Panc1 (cell line): ENCODE measurements around the gene PIK3R1. TPM values are rescaled to one million over a fixed set of nuclear protein-coding genes. Genes with fewer than 3 reads are reported as not detected.

ENCODE experiments used
- ATAC-seq: fragments of 200-7000 bp; cut with Tn5 transposase; 2 replicates; pipeline ENCODE4 v1.9.1; 2020; ENCODE audit warnings: mild to moderate bottlenecking, moderate library complexity
- BruUV-seq: library from RNA; stranded (reverse); fragments of 400-500 nt; replicated peaks from 2 replicates; lab custom pipeline; 2021; lab: Mats Ljungman, UMichigan
- CTCF ChIA-PET: fragments of 300-600 bp; sonication (Branson Sonifier 250); formaldehyde crosslinking; loops from one replicate; lab custom pipeline; 2022; ENCODE audit warnings: antibody characterized with exemption; lab: Charles Lee
- POLR2A ChIA-PET: fragments of 300-600 bp; sonication (Branson Sonifier 250); formaldehyde crosslinking; loops from one replicate; lab custom pipeline; 2022; ENCODE audit warnings: antibody characterized with exemption; lab: Charles Lee
- DNase-seq: peaks from one replicate; pipeline ENCODE4 v3.0.0-alpha.2; 2010; ENCODE audit warnings: low read depth, low spot score
- H3K27ac ChIP-seq: 2 replicates; pipeline ENCODE4 v1.5.1; 2011; ENCODE audit warnings: mild to moderate bottlenecking, low read length, inconsistent platforms
- H3K27me3 ChIP-seq: fragments of 200-500 bp; sonication (Bioruptor generic); 2 replicates; pipeline ENCODE4 v1.6.0; 2014; ENCODE audit warnings: low read length, inconsistent platforms; ENCODE audit not compliant: control insufficient read depth, insufficient read depth
- H3K36me3 ChIP-seq: fragments of 200-500 bp; sonication (Bioruptor generic); 2 replicates; pipeline ENCODE4 v1.5.1; 2014; ENCODE audit warnings: inconsistent platforms, mild to moderate bottlenecking, low read length, moderate library complexity; ENCODE audit not compliant: control insufficient read depth, insufficient read depth
- H3K4me1 ChIP-seq: 2 replicates; pipeline ENCODE4 v1.5.1; 2011; ENCODE audit warnings: inconsistent platforms, mild to moderate bottlenecking, low read length, moderate library complexity; ENCODE audit not compliant: control insufficient read depth, insufficient read depth
- H3K4me3 ChIP-seq, 2 experiments: 2 replicates each; pipeline ENCODE4 v1.5.1; 2011 to 2012; ENCODE audit warnings: low read depth in 2 of 2, low read length in 2 of 2, mild to moderate bottlenecking in 2 of 2, inconsistent platforms in 1 of 2, moderate library complexity in 1 of 2
- H3K9me3 ChIP-seq: fragments of 200-500 bp; sonication (Bioruptor generic); 2 replicates; pipeline ENCODE4 v1.5.1; 2014; ENCODE audit warnings: low read depth, mild to moderate bottlenecking, inconsistent platforms, low read length, moderate library complexity; ENCODE audit not compliant: control insufficient read depth, insufficient read depth
- CTCF ChIP-seq: fragments of 450-650 bp; IDR thresholded peaks from 2 replicates; pipeline ENCODE4 v1.5.1; 2017; ENCODE audit warnings: mild to moderate bottlenecking
- POLR2AphosphoS5 ChIP-seq: IDR thresholded peaks from 2 replicates; pipeline ENCODE4 v1.6.1; 2012; ENCODE audit warnings: mild to moderate bottlenecking, low read depth, low read length, moderate library complexity
- REST ChIP-seq, 2 experiments: IDR thresholded peaks; 2 replicates each; pipeline ENCODE4 v1.6.1; 2011 to 2012; ENCODE audit warnings: low read depth in 2 of 2, control low read depth in 1 of 2, low read length in 1 of 2, mild to moderate bottlenecking in 1 of 2, moderate library complexity in 1 of 2; ENCODE audit not compliant: insufficient read depth in 1 of 2
- SIN3A ChIP-seq: IDR thresholded peaks from 2 replicates; pipeline ENCODE4 v1.6.1; 2012; ENCODE audit warnings: low read depth, mild to moderate bottlenecking, low read length, moderate library complexity, borderline replicate concordance; ENCODE audit not compliant: insufficient read depth
- TCF7L2 ChIP-seq: IDR thresholded peaks from 2 replicates; pipeline ENCODE4 v1.6.1; 2011; ENCODE audit warnings: mild to moderate bottlenecking, low read depth, low read length, inconsistent platforms
- in situ Hi-C: cut with HindIII; loops from 2 replicates; pipeline ENCODE4 v1.10.0; 2016; ENCODE audit warnings: low sequenced_read_pairs, low pct_unique_long_range_greater_than_20kb
- intact Hi-C: fragments of 100-400 bp; cut with micrococcal nuclease; formaldehyde crosslinking; loops from one replicate; pipeline ENCODE4 v1.10.0; 2022; ENCODE audit not compliant: unreplicated experiment
- total RNA-seq: library from RNA; stranded (reverse); gene quantifications from one replicate; pipeline ENCODE4 v1.2.1, GENCODE V29; 2021; ENCODE audit not compliant: unreplicated experiment

PIK3R1 gene
- total RNA-seq, 1 experiment from 2014 or later: 23.4 TPM

GRCh38 chr5:68336200-68336599 is 120.6 kb downstream of the PIK3R1 start:
- H3K27ac ChIP-seq: no peak overlapping the region
- no peak overlapping the region for H3K4me3 ChIP-seq
- ChIA-PET POLR2A (no interaction called here), CTCF (no interaction called here)
- no peaks in the 10 kb centered on the region for H3K9me3 ChIP-seq
- TF ChIP-seq POLR2AphosphoS5 (no peak), REST (IDR thresholded peaks at IDR 0.05; ENCODE audit: insufficient read depth in 1 of 2, low read depth in 2 of 2, low read length in 1 of 2) (no peak)
- H3K36me3 ChIP-seq: no peaks in the 10 kb centered on the region
- intact Hi-C loops (no loop called here), in situ Hi-C loops (no loop called here)
- H3K4me1 ChIP-seq: no peaks in the 10 kb centered on the region
- no TSS peak for BruUV-seq
- DNase-seq (no peak), ATAC-seq (no peak)
- H3K27me3 ChIP-seq: no peaks in the 10 kb centered on the region; the same call in 1 of the 2 replicates

- no peak for ATAC-seq
- DNase-seq: no peak
- POLR2A ChIA-PET: no interaction called here
- Histone ChIP-seq H3K27me3 (no peaks in the 10 kb centered on the region), H3K4me1 (no peaks in the 10 kb centered on the region), H3K27ac (no peak overlapping the region), H3K4me3 (no peak overlapping the region), H3K36me3 (no peaks in the 10 kb centered on the region), H3K9me3 (no peaks in the 10 kb centered on the region)
- CTCF ChIA-PET: no interaction called here
- TF ChIP-seq TCF7L2: no peak
- TF ChIP-seq SIN3A: no peak
- no peak for TF ChIP-seq REST (IDR thresholded peaks at IDR 0.05; ENCODE audit: insufficient read depth in 1 of 2, low read depth in 2 of 2, low read length in 1 of 2)
- in situ Hi-C loops (no loop called here), intact Hi-C loops (no loop called here)
- BruUV-seq: no TSS peak
These were observed 121.7 kb downstream of the PIK3R1 start for GRCh38 chr5:68337235-68337634.

- Histone ChIP-seq H3K4me1 (no peaks in the 10 kb centered on the region), H3K4me3 (no peak overlapping the region), H3K27ac (no peak overlapping the region), H3K9me3 (no peaks in the 10 kb centered on the region), H3K36me3 (no peaks in the 10 kb centered on the region), H3K27me3 (no peaks in the 10 kb centered on the region)
- ChIA-PET CTCF (no interaction called here), POLR2A (no interaction called here)
- intact Hi-C loops: no loop called here
- DNase-seq (no peak), ATAC-seq (no peak)
- in situ Hi-C loops: no loop called here
- TF ChIP-seq TCF7L2 (no peak), CTCF (no peak), REST (IDR thresholded peaks at IDR 0.05; ENCODE audit: insufficient read depth in 1 of 2, low read depth in 2 of 2, low read length in 1 of 2) (no peak), SIN3A (no peak), POLR2AphosphoS5 (no peak)
- BruUV-seq: no TSS peak
These were observed 124.4 kb downstream of the PIK3R1 start for GRCh38 chr5:68339921-68340321.
